Breast epithelium (tissue), 4 donors: ENCODE data around the gene TMEM161B. TPM values are rescaled to one million over a fixed set of nuclear protein-coding genes. Genes with fewer than 3 reads are reported as not detected.
"Not testable (repeated sequence)": the region's sequence is repeated elsewhere in the genome, so short reads cannot be mapped to it uniquely, and the experiment has no call there.

Experiments used
- DNase-seq, 2 donors: peaks; one replicate each; pipeline ENCODE4 v3.0.0-alpha.2; 2019; ENCODE audit warnings: low spot score in 2 of 2
- H3K27ac ChIP-seq, 2 donors: fragments of 200-600 bp; sonication (generic) in 1 of 2; one replicate each; pipeline ENCODE4 v1.5.1; 2016 to 2019; ENCODE audit warnings: mild to moderate bottlenecking in 1 of 2
- H3K27me3 ChIP-seq, 2 donors: fragments of 200-600 bp; sonication (generic) in 1 of 2; one replicate each; pipeline versions ENCODE4 v1.5.1 to v1.6.0; 2017 to 2019; ENCODE audit warnings: control low read depth in 1 of 2, mild to moderate bottlenecking in 1 of 2
- H3K36me3 ChIP-seq: fragments of 200-600 bp; one replicate; pipeline ENCODE4 v1.5.1; 2019
- H3K4me1 ChIP-seq, 2 donors: fragments of 200-600 bp; sonication (generic); one replicate each; pipeline ENCODE4 v1.5.1; 2016 to 2019; ENCODE audit warnings: control low read depth in 1 of 2
- H3K4me3 ChIP-seq, 3 donors: fragments of 200-600 bp; sonication (generic); 1 replicate in 2 of 3; 2 replicates in 1 of 3; pipeline ENCODE4 v1.5.1; 2016 to 2019; ENCODE audit warnings: mild to moderate bottlenecking in 3 of 3, moderate library complexity in 2 of 3
- H3K9me3 ChIP-seq, 2 donors: fragments of 200-600 bp; sonication (generic) in 1 of 2; one replicate each; pipeline ENCODE4 v1.5.1; 2016 to 2019; ENCODE audit warnings: control low read depth in 1 of 2
- POLR2A ChIP-seq: fragments of 450-650 bp; IDR thresholded peaks from one replicate; pipeline ENCODE4 v1.6.1; 2016; ENCODE audit warnings: antibody characterized with exemption, mild to moderate bottlenecking, moderate library complexity
- POLR2AphosphoS5 ChIP-seq, 3 donors: sonication (generic); formaldehyde crosslinking; IDR thresholded peaks; one replicate each; pipeline ENCODE4 v1.6.1; 2017; ENCODE audit warnings: antibody characterized with exemption in 3 of 3
- intact Hi-C: fragments of 100-400 bp; cut with DNase I; formaldehyde crosslinking; loops from one replicate; pipeline ENCODE4 v1.15.1; 2023; ENCODE audit warnings: low total_unique reads
- total RNA-seq, 3 donors: library from RNA; depleted of rRNA; stranded (reverse); fragments of >200 nt; gene quantifications; one replicate each; pipeline ENCODE4 v1.1.0, GENCODE V29; 2016
- TF ChIP-seq, protein P1 (sequence below), 3 donors: fragments of 450-650 bp; IDR thresholded peaks; one replicate each; pipeline ENCODE4 v1.5.1; 2016 to 2017; ENCODE audit warnings: antibody characterized with exemption in 3 of 3, mild to moderate bottlenecking in 3 of 3, moderate library complexity in 3 of 3

TMEM161B gene
- total RNA-seq, 3 donors from 2014 or later, result 13.1 to 31.8 (median 28.5) TPM

DNA sequence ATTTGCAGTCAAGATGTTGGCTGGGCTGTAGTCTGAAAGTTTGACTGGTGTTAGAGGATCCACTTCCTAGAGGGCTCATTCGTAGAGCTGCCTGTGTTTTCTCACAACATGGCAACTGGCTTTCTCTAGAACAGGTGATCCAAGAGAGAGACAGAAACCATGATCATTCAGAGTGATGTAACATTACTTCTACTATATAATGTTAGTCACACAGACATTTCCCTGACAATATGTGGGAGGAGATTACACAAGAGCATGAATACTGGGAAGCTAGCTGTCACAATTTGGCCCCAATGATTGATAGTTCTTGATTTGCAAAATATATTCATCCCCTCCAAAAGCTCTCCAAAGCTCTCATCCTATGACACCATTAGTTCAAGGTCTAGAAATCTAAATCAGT lies 10.9 kb upstream of the TMEM161B start:
- DNase-seq, result no peak
- intact Hi-C loops, result no loop called here
- Histone ChIP-seq H3K4me3 (no peak overlapping the region), H3K27me3 (no peaks in the 10 kb centered on the region), H3K36me3 (peaks cover 6% of the 10 kb centered on the region), H3K4me1 (no peaks in the 10 kb centered on the region), H3K27ac (no peak overlapping the region), H3K9me3 (no peaks in the 10 kb centered on the region)
- TF ChIP-seq POLR2AphosphoS5 (IDR thresholded peaks at IDR 0.05) (no peak), POLR2A (no peak)
- TF ChIP-seq, protein P1, sequence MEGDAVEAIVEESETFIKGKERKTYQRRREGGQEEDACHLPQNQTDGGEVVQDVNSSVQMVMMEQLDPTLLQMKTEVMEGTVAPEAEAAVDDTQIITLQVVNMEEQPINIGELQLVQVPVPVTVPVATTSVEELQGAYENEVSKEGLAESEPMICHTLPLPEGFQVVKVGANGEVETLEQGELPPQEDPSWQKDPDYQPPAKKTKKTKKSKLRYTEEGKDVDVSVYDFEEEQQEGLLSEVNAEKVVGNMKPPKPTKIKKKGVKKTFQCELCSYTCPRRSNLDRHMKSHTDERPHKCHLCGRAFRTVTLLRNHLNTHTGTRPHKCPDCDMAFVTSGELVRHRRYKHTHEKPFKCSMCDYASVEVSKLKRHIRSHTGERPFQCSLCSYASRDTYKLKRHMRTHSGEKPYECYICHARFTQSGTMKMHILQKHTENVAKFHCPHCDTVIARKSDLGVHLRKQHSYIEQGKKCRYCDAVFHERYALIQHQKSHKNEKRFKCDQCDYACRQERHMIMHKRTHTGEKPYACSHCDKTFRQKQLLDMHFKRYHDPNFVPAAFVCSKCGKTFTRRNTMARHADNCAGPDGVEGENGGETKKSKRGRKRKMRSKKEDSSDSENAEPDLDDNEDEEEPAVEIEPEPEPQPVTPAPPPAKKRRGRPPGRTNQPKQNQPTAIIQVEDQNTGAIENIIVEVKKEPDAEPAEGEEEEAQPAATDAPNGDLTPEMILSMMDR (IDR thresholded peaks at IDR 0.05), result no peak

DNA sequence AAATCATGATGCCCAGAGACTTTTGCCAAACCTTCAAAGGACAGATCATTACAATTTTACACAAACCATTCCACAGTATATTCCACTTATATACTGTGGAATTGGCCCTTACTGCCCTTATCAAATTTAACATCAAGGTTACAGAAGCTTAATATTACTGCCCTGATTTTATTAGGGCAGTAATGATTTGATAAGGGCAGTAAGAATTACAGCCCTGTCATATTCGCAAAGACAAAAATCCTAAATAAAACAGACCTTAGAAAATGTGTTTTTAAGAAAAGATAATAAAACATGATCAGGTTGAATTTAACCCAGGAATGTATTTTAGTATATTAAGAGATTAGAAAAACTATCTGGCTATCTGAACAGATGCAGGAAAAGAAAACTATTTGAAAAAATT lies 7.7 kb upstream of the TMEM161B start:
- Histone ChIP-seq H3K36me3 (peaks cover 4% of the 10 kb centered on the region), H3K4me3 (no peak overlapping the region), H3K9me3 (no peaks in the 10 kb centered on the region), H3K27me3 (no peaks in the 10 kb centered on the region), H3K27ac (no peak overlapping the region), H3K4me1 (no peaks in the 10 kb centered on the region)
- intact Hi-C loops, result no loop called here
- TF ChIP-seq, protein P1 (IDR thresholded peaks at IDR 0.05), result no peak
- no peak for TF ChIP-seq POLR2AphosphoS5 (IDR thresholded peaks at IDR 0.05)
- no peak for TF ChIP-seq POLR2A
- DNase-seq, result no peak

DNA sequence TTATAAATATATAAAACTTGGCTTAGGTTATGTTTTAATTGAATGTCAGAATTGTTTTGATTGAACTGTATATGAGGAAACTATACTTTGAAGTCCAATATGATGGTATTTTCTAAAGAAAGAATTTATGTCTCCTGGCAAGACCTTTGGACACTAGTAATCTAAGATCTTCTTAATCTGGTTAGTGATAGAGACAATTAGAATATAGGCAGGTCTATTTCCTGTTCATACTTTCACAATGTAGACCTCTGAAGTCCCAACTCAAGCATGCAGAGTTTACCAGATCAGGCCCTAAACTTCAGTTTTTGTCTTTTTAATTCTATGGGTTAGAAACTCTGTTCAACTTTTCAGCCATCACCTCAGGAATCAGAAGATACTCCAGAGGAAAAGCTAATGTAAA lies 6.9 kb upstream of the TMEM161B start:
- TF ChIP-seq, protein P1 (IDR thresholded peaks at IDR 0.05), result no peak
- TF ChIP-seq POLR2AphosphoS5 (IDR thresholded peaks at IDR 0.05) (no peak), POLR2A (no peak)

DNA sequence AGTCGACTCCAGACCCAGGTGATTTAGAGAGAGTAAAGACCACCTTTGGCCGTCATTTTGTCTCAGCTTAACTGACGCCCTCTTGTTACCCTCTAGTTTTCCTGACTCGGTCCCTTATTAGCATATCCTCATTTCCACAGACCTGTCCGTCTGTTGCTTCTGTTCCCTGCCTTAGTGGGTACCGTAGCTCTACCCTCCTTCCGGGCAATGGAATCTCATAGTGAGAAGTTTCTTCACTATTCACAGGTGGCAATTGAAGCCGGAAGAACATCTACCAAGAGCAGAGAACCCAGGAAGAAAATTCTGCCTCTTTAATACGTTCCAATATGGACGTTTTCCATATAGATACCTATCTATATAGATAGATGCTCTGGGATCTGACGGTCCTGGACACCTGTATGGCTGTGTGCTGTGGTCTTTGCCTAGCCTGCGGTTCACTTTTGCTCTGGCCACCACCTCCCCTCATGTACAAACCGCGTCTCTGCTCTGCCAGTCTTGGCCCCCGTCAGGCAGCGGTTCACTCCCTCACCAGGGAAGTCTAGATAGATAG lies 652 bp upstream of the TMEM161B start:
- Histone ChIP-seq H3K27me3 (no peaks in the 10 kb centered on the region), H3K27ac (peak overlapping the region; percentile 86 to 87), H3K4me3 (peak overlapping the region; percentile 81 to 93 (median 92)), H3K4me1 (no peaks in the 10 kb centered on the region), H3K9me3 (no peaks in the 10 kb centered on the region), H3K36me3 (no peaks in the 10 kb centered on the region)
- TF ChIP-seq POLR2A (no peak), POLR2AphosphoS5 (IDR thresholded peaks at IDR 0.05) (no peak)
- TF ChIP-seq, protein P1 (IDR thresholded peaks at IDR 0.05), result no peak
- DNase-seq, result no peak
- intact Hi-C loops, result no loop called here

More for the DNA sequence above, 6.9 kb upstream of the TMEM161B start:
- no peaks in the 10 kb centered on the region for H3K4me1 ChIP-seq
- no peak overlapping the region for H3K27ac ChIP-seq
- H3K9me3 ChIP-seq, result no peaks in the 10 kb centered on the region
- DNase-seq, result no peak
- H3K27me3 ChIP-seq, result no peaks in the 10 kb centered on the region
- intact Hi-C loops, result no loop called here
- H3K4me3 ChIP-seq, result no peak overlapping the region
- H3K36me3 ChIP-seq, result peaks cover 4% of the 10 kb centered on the region

DNA sequence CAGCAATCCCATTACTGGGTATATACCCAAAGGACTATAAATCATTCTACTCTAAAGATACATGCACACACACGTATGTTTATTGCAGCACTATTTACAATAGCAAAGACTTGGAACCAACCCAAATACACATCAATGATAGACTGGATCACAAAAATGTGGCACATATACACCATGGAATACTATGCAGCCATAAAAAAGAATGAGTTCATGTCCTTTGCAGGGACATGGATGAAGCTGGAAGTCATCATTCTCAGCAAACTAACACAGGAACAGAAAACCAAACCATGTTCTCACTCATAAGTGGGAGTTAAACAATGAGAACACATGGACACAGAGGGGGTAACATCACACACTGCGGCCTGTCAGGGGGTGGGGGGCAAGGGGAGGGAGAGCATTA lies 4.1 kb downstream of the TMEM161B start:
- H3K4me1 ChIP-seq, intact Hi-C loops, DNase-seq, H3K27me3 ChIP-seq, H3K9me3 ChIP-seq, H3K27ac ChIP-seq, H3K4me3 ChIP-seq, H3K36me3 ChIP-seq: not testable (repeated sequence)

GRCh38 chr5:88263349-88263748 lies 5.3 kb downstream of the TMEM161B start:
- TF ChIP-seq POLR2AphosphoS5 (IDR thresholded peaks at IDR 0.05), result no peak
- TF ChIP-seq, protein P1 (IDR thresholded peaks at IDR 0.05), result no peak
- TF ChIP-seq POLR2A, result no peak
- Histone ChIP-seq H3K36me3 (no peaks in the 10 kb centered on the region), H3K4me1 (no peaks in the 10 kb centered on the region), H3K4me3 (no peak overlapping the region), H3K9me3 (no peaks in the 10 kb centered on the region), H3K27me3 (no peaks in the 10 kb centered on the region), H3K27ac (no peak overlapping the region)
- no peak for DNase-seq
- intact Hi-C loops, result no loop called here
